HepG2 (cell line): ENCODE results near the gene LSM2. TPM values are rescaled to one million over a fixed set of nuclear protein-coding genes. Genes with fewer than 3 reads are reported as not detected.

ENCODE experiments used
- AGO1 ChIP-seq: fragments of 200-400 bp; formaldehyde crosslinking; IDR thresholded peaks from 2 replicates; pipeline ENCODE4 v1.6.1; 2017; ENCODE audit warnings: mild to moderate bottlenecking, low read depth, low read length, moderate library complexity; ENCODE audit not compliant: poor library complexity, severe bottlenecking
- ARNT2 ChIP-seq: sonication (generic); formaldehyde crosslinking; IDR thresholded peaks from 2 replicates; pipeline ENCODE4 v1.8.0; 2022; ENCODE audit warnings: mild to moderate bottlenecking, low read depth, missing genetic modification reagents, moderate library complexity
- FOXJ3 ChIP-seq: sonication (generic); formaldehyde crosslinking; IDR thresholded peaks from 2 replicates; pipeline ENCODE4 v1.4.0; 2020; ENCODE audit warnings: missing genetic modification reagents, mild to moderate bottlenecking, borderline replicate concordance
- GABPA ChIP-seq, 2 experiments: IDR thresholded peaks; 2 replicates each; pipeline ENCODE4 v1.6.1; 2011 to 2016; ENCODE audit warnings: low read depth in 2 of 2, low read length in 1 of 2, missing biosample characterization in 1 of 2, missing genetic modification characterization in 1 of 2
- HBP1 ChIP-seq: IDR thresholded peaks from 2 replicates; pipeline ENCODE4 v1.6.1; 2016; ENCODE audit warnings: low read depth, control low read depth
- KDM5A ChIP-seq: fragments of 200-600 bp; sonication (generic); IDR thresholded peaks from 2 replicates; pipeline ENCODE4 v1.7.0; 2018; ENCODE audit warnings: antibody characterized with exemption, mild to moderate bottlenecking, low read length, borderline replicate concordance
- MBNL3 ChIP-seq: fragments of 250-450 bp; sonication (Bioruptor Pico); conservative IDR thresholded peaks from 2 replicates; pipeline ENCODE4 v1.8.0; 2022; ENCODE audit warnings: mild to moderate bottlenecking, inconsistent platforms
- MTF2 ChIP-seq: sonication (generic); formaldehyde crosslinking; IDR thresholded peaks from 2 replicates; pipeline ENCODE4 v1.5.0; 2020; ENCODE audit warnings: missing genetic modification reagents, borderline replicate concordance
- MZF1 ChIP-seq: sonication (generic); formaldehyde crosslinking; IDR thresholded peaks from 2 replicates; pipeline ENCODE4 v1.8.1; 2023; ENCODE audit warnings: mild to moderate bottlenecking, missing genetic modification reagents, borderline replicate concordance
- NCOA2 ChIP-seq: sonication (generic); formaldehyde crosslinking; IDR thresholded peaks from 2 replicates; pipeline ENCODE4 v1.8.0; 2022; ENCODE audit warnings: inconsistent platforms
- RFXAP ChIP-seq: sonication (generic); formaldehyde crosslinking; IDR thresholded peaks from 2 replicates; pipeline ENCODE4 v1.4.0; 2020; ENCODE audit warnings: missing genetic modification reagents, borderline replicate concordance
- SATB2 ChIP-seq: sonication (generic); formaldehyde crosslinking; IDR thresholded peaks from 2 replicates; pipeline ENCODE4 v1.5.0; 2020; ENCODE audit warnings: missing genetic modification reagents
- ZFX ChIP-seq: sonication (generic); formaldehyde crosslinking; IDR thresholded peaks from 2 replicates; pipeline ENCODE4 v1.4.0; 2020; ENCODE audit warnings: mild to moderate bottlenecking, low read depth, missing genetic modification reagents, moderate library complexity
- ZNF20 ChIP-seq: sonication (generic); formaldehyde crosslinking; IDR thresholded peaks from 2 replicates; pipeline ENCODE4 v1.4.0; 2020; ENCODE audit warnings: mild to moderate bottlenecking, moderate library complexity, missing genetic modification reagents
- ZNF256 ChIP-seq: sonication (generic); formaldehyde crosslinking; conservative IDR thresholded peaks from 2 replicates; pipeline ENCODE4 v1.4.0; 2020; ENCODE audit warnings: missing genetic modification reagents
- ZNF317 ChIP-seq: sonication (generic); formaldehyde crosslinking; IDR thresholded peaks from 2 replicates; pipeline ENCODE4 v1.5.0; 2020; ENCODE audit warnings: mild to moderate bottlenecking, missing genetic modification reagents
- ZNF556 ChIP-seq: sonication (generic); formaldehyde crosslinking; IDR thresholded peaks from 2 replicates; pipeline ENCODE4 v1.4.0; 2020; ENCODE audit warnings: mild to moderate bottlenecking, missing genetic modification reagents, borderline replicate concordance
- ZNF776 ChIP-seq: sonication (generic); formaldehyde crosslinking; IDR thresholded peaks from 2 replicates; pipeline ENCODE4 v1.4.0; 2020; ENCODE audit warnings: mild to moderate bottlenecking, missing genetic modification reagents
- ZNF883 ChIP-seq: sonication (generic); formaldehyde crosslinking; IDR thresholded peaks from 2 replicates; pipeline ENCODE4 v1.5.1; 2020; ENCODE audit warnings: mild to moderate bottlenecking, missing genetic modification reagents; ENCODE audit errors: not compliant biosample characterization
- polyA plus RNA-seq, 8 experiments: library from polyadenylated mRNA; depleted of rRNA in 3 of 8; stranded (reverse) in 7 of 8; unstranded in 1 of 8; fragments of >200 nt; fragmentation: Illumina TruSeq in 4 of 8; extraction: Trizol in 4 of 8; gene quantifications; 2 replicates each; pipeline versions ENCODE4 v1.2.1 to v1.2.3, GENCODE V29; 2011 to 2016; ENCODE audit warnings: low read depth in 4 of 8, missing spikeins in 1 of 8, mixed read lengths in 1 of 8; ENCODE audit not compliant: insufficient read depth in 1 of 8
- total RNA-seq, 5 experiments: library from RNA; depleted of rRNA; stranded (reverse); fragments of >200 nt; fragmentation: Illumina TruSeq; extraction: Trizol; gene quantifications; 2 replicates each; pipeline ENCODE4 v1.2.3, GENCODE V29; 2016; ENCODE audit warnings: low read depth in 1 of 5
- TF ChIP-seq, protein P1 (sequence below): sonication (generic); formaldehyde crosslinking; IDR thresholded peaks from 2 replicates; pipeline ENCODE4 v1.4.0; 2020; ENCODE audit warnings: missing genetic modification reagents
- TF ChIP-seq, protein P2 (sequence below): IDR thresholded peaks from 2 replicates; pipeline ENCODE4 v1.6.1; 2016; ENCODE audit warnings: missing compliant biosample characterization, missing genetic modification reagents, borderline replicate concordance
- TF ChIP-seq, protein P3 (sequence below): sonication (generic); formaldehyde crosslinking; IDR thresholded peaks from 2 replicates; pipeline ENCODE4 v1.5.1; 2020; ENCODE audit warnings: mild to moderate bottlenecking, missing genetic modification reagents, borderline replicate concordance

The LSM2 gene
- total and polyA plus RNA-seq, 2 of the 13 experiments (the other 11 are each of a cell fraction or from before 2014, with no cell fraction given), result 69.4 to 90.5 TPM

GRCh38 chr6:31827286-31828079, 20.7 kb upstream of the LSM2 start, which contains the start of gene HSPA1B (continued):
- TF ChIP-seq ZNF20, result no peak
- peak; percentile 93 for TF ChIP-seq ARNT2 (CRISPR knock-in tag)
- peak; percentile 62; the same call in 1 of the 2 replicates for TF ChIP-seq SATB2 (CRISPR knock-in tag)
- TF ChIP-seq FOXJ3 (CRISPR knock-in tag), result 0 out of 2 replicates have a peak, but pooled peaks have one; percentile 38
- peak; percentile 87 for TF ChIP-seq ZNF256 (CRISPR knock-in tag)
- TF ChIP-seq ZFX (CRISPR knock-in tag), result peak; percentile 60
- TF ChIP-seq MBNL3 (CRISPR knock-in tag), result no peak
- TF ChIP-seq NCOA2, result peak; percentile 72
- TF ChIP-seq, protein P1, sequence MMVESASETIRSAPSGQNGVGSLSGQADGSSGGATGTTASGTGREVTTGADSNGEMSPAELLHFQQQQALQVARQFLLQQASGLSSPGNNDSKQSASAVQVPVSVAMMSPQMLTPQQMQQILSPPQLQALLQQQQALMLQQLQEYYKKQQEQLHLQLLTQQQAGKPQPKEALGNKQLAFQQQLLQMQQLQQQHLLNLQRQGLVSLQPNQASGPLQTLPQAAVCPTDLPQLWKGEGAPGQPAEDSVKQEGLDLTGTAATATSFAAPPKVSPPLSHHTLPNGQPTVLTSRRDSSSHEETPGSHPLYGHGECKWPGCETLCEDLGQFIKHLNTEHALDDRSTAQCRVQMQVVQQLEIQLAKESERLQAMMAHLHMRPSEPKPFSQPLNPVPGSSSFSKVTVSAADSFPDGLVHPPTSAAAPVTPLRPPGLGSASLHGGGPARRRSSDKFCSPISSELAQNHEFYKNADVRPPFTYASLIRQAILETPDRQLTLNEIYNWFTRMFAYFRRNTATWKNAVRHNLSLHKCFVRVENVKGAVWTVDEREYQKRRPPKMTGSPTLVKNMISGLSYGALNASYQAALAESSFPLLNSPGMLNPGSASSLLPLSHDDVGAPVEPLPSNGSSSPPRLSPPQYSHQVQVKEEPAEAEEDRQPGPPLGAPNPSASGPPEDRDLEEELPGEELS, result no peak
- TF ChIP-seq, protein P2, sequence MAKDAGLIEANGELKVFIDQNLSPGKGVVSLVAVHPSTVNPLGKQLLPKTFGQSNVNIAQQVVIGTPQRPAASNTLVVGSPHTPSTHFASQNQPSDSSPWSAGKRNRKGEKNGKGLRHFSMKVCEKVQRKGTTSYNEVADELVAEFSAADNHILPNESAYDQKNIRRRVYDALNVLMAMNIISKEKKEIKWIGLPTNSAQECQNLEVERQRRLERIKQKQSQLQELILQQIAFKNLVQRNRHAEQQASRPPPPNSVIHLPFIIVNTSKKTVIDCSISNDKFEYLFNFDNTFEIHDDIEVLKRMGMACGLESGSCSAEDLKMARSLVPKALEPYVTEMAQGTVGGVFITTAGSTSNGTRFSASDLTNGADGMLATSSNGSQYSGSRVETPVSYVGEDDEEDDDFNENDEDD (CRISPR knock-in tag), result no peak
- no peak; the same call in 1 of the 2 replicates for TF ChIP-seq KDM5A
- peak; percentile 32; the same call in 1 of the 2 replicates for TF ChIP-seq ZNF556
- TF ChIP-seq GABPA (IDR thresholded peaks at IDR 0.05; ENCODE audit: low read depth, low read length), result no peak
- no peak for TF ChIP-seq GABPA (CRISPR knock-in tag; IDR thresholded peaks at IDR 0.05; ENCODE audit: low read depth)
- TF ChIP-seq HBP1 (CRISPR knock-in tag), result peak; percentile 88
- TF ChIP-seq MTF2 (CRISPR knock-in tag), result no peak
- peak; percentile 72 for TF ChIP-seq ZNF317 (CRISPR knock-in tag)
- TF ChIP-seq, protein P3, sequence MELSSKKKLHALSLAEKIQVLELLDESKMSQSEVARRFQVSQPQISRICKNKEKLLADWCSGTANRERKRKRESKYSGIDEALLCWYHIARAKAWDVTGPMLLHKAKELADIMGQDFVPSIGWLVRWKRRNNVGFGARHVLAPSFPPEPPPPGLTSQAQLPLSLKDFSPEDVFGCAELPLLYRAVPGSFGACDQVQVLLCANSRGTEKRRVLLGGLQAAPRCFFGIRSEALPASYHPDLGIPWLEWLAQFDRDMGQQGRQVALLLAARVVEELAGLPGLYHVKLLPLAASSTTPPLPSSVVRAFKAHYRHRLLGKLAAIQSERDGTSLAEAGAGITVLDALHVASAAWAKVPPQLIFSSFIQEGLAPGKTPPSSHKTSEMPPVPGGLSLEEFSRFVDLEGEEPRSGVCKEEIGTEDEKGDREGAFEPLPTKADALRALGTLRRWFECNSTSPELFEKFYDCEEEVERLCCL (CRISPR knock-in tag), result no peak; the same call in 1 of the 2 replicates
- 0 out of 2 replicates have a peak, but pooled peaks have one; percentile 79 for TF ChIP-seq MZF1 (CRISPR knock-in tag)
- peak; percentile 86 for TF ChIP-seq AGO1
- TF ChIP-seq RFXAP (CRISPR knock-in tag), result no peak
- TF ChIP-seq ZNF776 (CRISPR knock-in tag), result no peak; the same call in 1 of the 2 replicates
- peak; percentile 73 for TF ChIP-seq ZNF883 (CRISPR knock-in tag)
